Cardiac muscle cell (in vitro differentiated cells and primary cell): Measurements from ENCODE around the gene MICALL2. TPM values are rescaled to one million over a fixed set of nuclear protein-coding genes. Genes with fewer than 3 reads are reported as not detected.

Experiments used
- DNase-seq, 2 donors: peaks; one replicate each; pipeline versions ENCODE4 v3.0.0 to v3.0.0-alpha.2; 2010 to 2017; ENCODE audit warnings: low read depth in 1 of 2, low spot score in 1 of 2
- H3K27ac ChIP-seq: fragments of 200-600 bp; sonication (generic); 2 replicates; pipeline ENCODE4 v1.5.1; 2016
- H3K27me3 ChIP-seq: fragments of 200-600 bp; sonication (generic); 2 replicates; pipeline ENCODE4 v1.6.0; 2016; ENCODE audit warnings: control low read depth
- H3K36me3 ChIP-seq: fragments of 200-600 bp; sonication (generic); 2 replicates; pipeline ENCODE4 v1.5.1; 2016; ENCODE audit warnings: control low read depth
- H3K4me1 ChIP-seq: fragments of 200-600 bp; sonication (generic); 2 replicates; pipeline ENCODE4 v1.8.1; 2017; ENCODE audit warnings: low read depth, mild to moderate bottlenecking, mixed run types
- H3K4me3 ChIP-seq: fragments of 200-600 bp; sonication (generic); 2 replicates; pipeline ENCODE4 v1.5.1; 2016; ENCODE audit warnings: mild to moderate bottlenecking
- H3K9me3 ChIP-seq: fragments of 200-600 bp; sonication (generic); 2 replicates; pipeline ENCODE4 v1.5.1; 2017; ENCODE audit warnings: low read depth, mild to moderate bottlenecking, control low read depth
- CTCF ChIP-seq: IDR thresholded peaks from 2 replicates; pipeline ENCODE4 v1.5.1; 2012; ENCODE audit warnings: low read depth, mild to moderate bottlenecking, low read length
- polyA plus RNA-seq: library from polyadenylated mRNA; unstranded; fragments of >200 nt; fragmentation: Nextera tagmentation; extraction: Ambion mirVana; gene quantifications from 2 replicates; pipeline ENCODE4 v1.2.1, GENCODE V29; 2016
- total RNA-seq: library from RNA; depleted of rRNA; stranded (reverse); fragments of >200 nt; gene quantifications from 2 replicates; pipeline ENCODE4 v1.2.3, GENCODE V29; 2016

MICALL2 gene
- total and polyA plus RNA-seq, 2 experiments from 2014 or later: 19.5 to 22.0 TPM

DNA sequence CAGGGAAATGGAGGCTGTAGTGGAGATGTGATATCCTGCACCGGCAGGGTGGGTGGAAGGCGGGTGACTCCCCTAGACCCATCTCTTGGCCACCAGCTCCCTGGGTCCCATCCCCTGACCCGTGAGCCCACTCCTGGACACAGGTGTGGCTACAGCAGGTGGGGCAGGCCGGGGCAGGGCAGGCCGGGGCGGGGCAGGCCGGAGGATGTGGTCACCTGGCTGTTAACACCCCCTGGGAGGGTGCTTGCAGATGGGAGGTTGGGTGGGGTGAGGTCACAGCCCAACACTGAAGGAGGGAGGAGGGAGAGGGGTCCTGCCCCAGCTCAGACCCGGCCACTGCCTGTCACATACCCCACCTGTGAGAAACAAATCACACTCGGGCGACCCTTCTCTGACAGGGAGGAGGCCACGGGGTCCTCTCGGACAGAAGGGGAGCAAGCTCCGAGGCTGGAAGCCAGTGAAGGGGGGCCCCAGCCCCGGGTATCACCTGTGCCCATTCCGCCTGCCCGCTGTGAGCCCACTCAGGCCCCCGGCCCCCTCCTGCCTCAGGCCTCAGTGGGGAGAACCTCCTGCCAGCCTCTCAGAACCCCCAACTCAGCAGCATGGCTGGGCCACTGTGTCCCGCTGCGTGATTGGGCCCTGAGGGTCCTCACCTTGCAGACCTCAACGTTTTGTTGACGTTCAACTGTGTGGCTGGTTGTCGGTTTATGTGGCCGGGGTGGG, 74.0 kb downstream of the MICALL2 start:
- H3K27me3 ChIP-seq: peaks cover 7% of the 10 kb centered on the region
- H3K9me3 ChIP-seq: no peaks in the 10 kb centered on the region
- no peak for DNase-seq
- H3K27ac ChIP-seq: no peak overlapping the region
- TF ChIP-seq CTCF: no peak
- no peaks in the 10 kb centered on the region for H3K4me1 ChIP-seq
- H3K4me3 ChIP-seq: no peak overlapping the region
- no peaks in the 10 kb centered on the region for H3K36me3 ChIP-seq

Other genes with a start within 250 kb of the MICALL2 start
- gene UNCX, start 226.6 kb downstream of the MICALL2 start, total RNA-seq: 6.4 and 11.8 TPM in 2 replicates
- gene UNCX, start 226.6 kb downstream of the MICALL2 start, polyA plus RNA-seq: 6.7 and 14.6 TPM in 2 replicates
- gene INTS1, start 44.9 kb upstream of the MICALL2 start, total RNA-seq: 83.2 and 132 TPM in 2 replicates
- gene INTS1, start 44.9 kb upstream of the MICALL2 start, polyA plus RNA-seq: 54.5 and 80.8 TPM in 2 replicates
- gene MAFK, start 71.2 kb upstream of the MICALL2 start, total RNA-seq: 15.6 and 16.2 TPM in 2 replicates
- 3.1 and 4.2 TPM in 2 replicates for gene MAFK, start 71.2 kb upstream of the MICALL2 start, polyA plus RNA-seq
- gene TMEM184A, start 96.7 kb upstream of the MICALL2 start, total RNA-seq: 2.8 and 3.0 TPM in 2 replicates
- gene TMEM184A, start 96.7 kb upstream of the MICALL2 start, polyA plus RNA-seq: 0.75 and 2.1 TPM in 2 replicates
- 32.7 and 38.4 TPM in 2 replicates for gene PSMG3, start 110.6 kb upstream of the MICALL2 start, total RNA-seq
- gene PSMG3, start 110.6 kb upstream of the MICALL2 start, polyA plus RNA-seq: 39.2 and 41.2 TPM in 2 replicates
- gene ELFN1, start 210.8 kb upstream of the MICALL2 start, total RNA-seq: 48.7 and 51.6 TPM in 2 replicates
- gene ELFN1, start 210.8 kb upstream of the MICALL2 start, polyA plus RNA-seq: 8.9 and 13.4 TPM in 2 replicates